Vagina (tissue), 2 donors: ENCODE measurements around the gene LMO1. TPM values are rescaled to one million over a fixed set of nuclear protein-coding genes. Genes with fewer than 3 reads are reported as not detected.

Experiments used
- DNase-seq, 2 donors: peaks; one replicate each; pipeline ENCODE4 v3.0.0-alpha.2; 2017; ENCODE audit errors: extremely low spot score in 2 of 2
- H3K27ac ChIP-seq: fragments of 200-600 bp; sonication (generic); one replicate; pipeline ENCODE4 v1.5.1; 2019
- H3K27me3 ChIP-seq: fragments of 200-600 bp; sonication (generic); one replicate; pipeline ENCODE4 v1.5.1; 2019
- H3K36me3 ChIP-seq, 2 donors: fragments of 200-600 bp; sonication (generic); one replicate each; pipeline ENCODE4 v1.5.1; 2017 to 2019
- H3K4me1 ChIP-seq: fragments of 200-600 bp; sonication (generic); one replicate; pipeline ENCODE4 v1.5.1; 2019
- H3K4me3 ChIP-seq, 2 donors: fragments of 200-600 bp; sonication (generic); 1 replicate in 1 of 2; 2 replicates in 1 of 2; pipeline ENCODE4 v1.5.1; 2016 to 2019
- H3K9me3 ChIP-seq: fragments of 200-600 bp; sonication (generic); one replicate; pipeline ENCODE4 v1.5.1; 2019
- CTCF ChIP-seq, 3 experiments: fragments of 450-650 bp in 2 of 3; fragments of 200-600 bp in 1 of 3; sonication (generic) in 1 of 3; IDR thresholded peaks; one replicate each; pipeline ENCODE4 v1.5.1; 2017 to 2019; ENCODE audit warnings: antibody characterized with exemption in 3 of 3, mild to moderate bottlenecking in 2 of 3, moderate library complexity in 2 of 3
- POLR2A ChIP-seq, 2 donors: fragments of 450-650 bp; IDR thresholded peaks; one replicate each; pipeline ENCODE4 v1.6.1; 2017; ENCODE audit warnings: antibody characterized with exemption in 2 of 2, mild to moderate bottlenecking in 2 of 2, moderate library complexity in 2 of 2
- POLR2AphosphoS5 ChIP-seq, 2 donors: sonication (generic); formaldehyde crosslinking; IDR thresholded peaks; one replicate each; pipeline ENCODE4 v1.9.0; 2017; ENCODE audit warnings: antibody characterized with exemption in 2 of 2, mild to moderate bottlenecking in 2 of 2, low read depth in 1 of 2; ENCODE audit not compliant: insufficient read depth in 1 of 2
- intact Hi-C: fragments of 100-400 bp; cut with DNase I; formaldehyde crosslinking; loops from one replicate; pipeline ENCODE4 v1.15.1; 2023
- total RNA-seq: library from RNA; depleted of rRNA; stranded (reverse); fragments of >200 nt; gene quantifications from one replicate; pipeline ENCODE4 v1.2.3, GENCODE V29; 2016

Gene LMO1
- total RNA-seq, 1 donor from 2014 or later, result not detected

GRCh38 chr11:8241373-8242117, 22.1 kb downstream of the LMO1 start:
- H3K9me3 ChIP-seq, result no peaks in the 10 kb centered on the region
- no peaks in the 10 kb centered on the region for H3K36me3 ChIP-seq
- H3K4me1 ChIP-seq, result no peaks in the 10 kb centered on the region
- DNase-seq, result no peak
- no peaks in the 10 kb centered on the region for H3K27me3 ChIP-seq
- H3K27ac ChIP-seq, result no peak overlapping the region
- intact Hi-C loops, result no loop called here
- TF ChIP-seq POLR2AphosphoS5 (IDR thresholded peaks at IDR 0.05; ENCODE audit: insufficient read depth in 1 of 2, low read depth in 1 of 2), result no peak
- no peak for TF ChIP-seq CTCF (IDR thresholded peaks at IDR 0.05)
- no peak for TF ChIP-seq POLR2A (IDR thresholded peaks at IDR 0.05)
- H3K4me3 ChIP-seq, result no peak overlapping the region

- Histone ChIP-seq H3K27me3 (no peaks in the 10 kb centered on the region), H3K4me1 (no peaks in the 10 kb centered on the region), H3K36me3 (no peaks in the 10 kb centered on the region), H3K27ac (no peak overlapping the region), H3K4me3 (no peak overlapping the region), H3K9me3 (no peaks in the 10 kb centered on the region)
- intact Hi-C loops, result no loop called here
- TF ChIP-seq CTCF (IDR thresholded peaks at IDR 0.05), result no peak
- no peak for DNase-seq
Measured at GRCh38 chr11:8239536-8240228, 24.0 kb downstream of the LMO1 start.

- Histone ChIP-seq H3K27ac (no peak overlapping the region), H3K9me3 (no peaks in the 10 kb centered on the region), H3K4me3 (no peak overlapping the region), H3K36me3 (no peaks in the 10 kb centered on the region), H3K4me1 (no peaks in the 10 kb centered on the region), H3K27me3 (no peaks in the 10 kb centered on the region)
- DNase-seq, result no peak
- intact Hi-C loops, result no loop called here
- TF ChIP-seq POLR2A (IDR thresholded peaks at IDR 0.05) (no peak), CTCF (IDR thresholded peaks at IDR 0.05) (no peak), POLR2AphosphoS5 (IDR thresholded peaks at IDR 0.05; ENCODE audit: insufficient read depth in 1 of 2, low read depth in 1 of 2) (no peak)
Measured at GRCh38 chr11:8239040-8239439, 24.6 kb downstream of the LMO1 start.

- intact Hi-C loops, result no loop called here
- Histone ChIP-seq H3K4me1 (no peaks in the 10 kb centered on the region), H3K27ac (no peak overlapping the region), H3K27me3 (no peaks in the 10 kb centered on the region), H3K4me3 (no peak overlapping the region), H3K36me3 (no peaks in the 10 kb centered on the region), H3K9me3 (no peaks in the 10 kb centered on the region)
- DNase-seq, result no peak
- no peak for TF ChIP-seq CTCF (IDR thresholded peaks at IDR 0.05)
- TF ChIP-seq POLR2A (IDR thresholded peaks at IDR 0.05), result no peak
- TF ChIP-seq POLR2AphosphoS5 (IDR thresholded peaks at IDR 0.05; ENCODE audit: insufficient read depth in 1 of 2, low read depth in 1 of 2), result no peak
Measured at GRCh38 chr11:8237453-8237852, 26.2 kb downstream of the LMO1 start.

- intact Hi-C loops, result no loop called here
- H3K9me3 ChIP-seq, result no peaks in the 10 kb centered on the region
- H3K4me3 ChIP-seq, result no peak overlapping the region
- H3K27me3 ChIP-seq, result no peaks in the 10 kb centered on the region
- H3K27ac ChIP-seq, result no peak overlapping the region
- no peak for DNase-seq
- H3K36me3 ChIP-seq, result no peaks in the 10 kb centered on the region
- no peak for TF ChIP-seq CTCF (IDR thresholded peaks at IDR 0.05)
- TF ChIP-seq POLR2AphosphoS5 (IDR thresholded peaks at IDR 0.05; ENCODE audit: insufficient read depth in 1 of 2, low read depth in 1 of 2), result no peak
- no peak for TF ChIP-seq POLR2A (IDR thresholded peaks at IDR 0.05)
- H3K4me1 ChIP-seq, result no peaks in the 10 kb centered on the region
Measured at GRCh38 chr11:8235925-8236324, 27.8 kb downstream of the LMO1 start.
